ENCODE results near the gene TSPEAR.
A peak's percentile ranks its signal among the peaks of the same experiment; 100 is the strongest.

The TSPEAR gene

DNA sequence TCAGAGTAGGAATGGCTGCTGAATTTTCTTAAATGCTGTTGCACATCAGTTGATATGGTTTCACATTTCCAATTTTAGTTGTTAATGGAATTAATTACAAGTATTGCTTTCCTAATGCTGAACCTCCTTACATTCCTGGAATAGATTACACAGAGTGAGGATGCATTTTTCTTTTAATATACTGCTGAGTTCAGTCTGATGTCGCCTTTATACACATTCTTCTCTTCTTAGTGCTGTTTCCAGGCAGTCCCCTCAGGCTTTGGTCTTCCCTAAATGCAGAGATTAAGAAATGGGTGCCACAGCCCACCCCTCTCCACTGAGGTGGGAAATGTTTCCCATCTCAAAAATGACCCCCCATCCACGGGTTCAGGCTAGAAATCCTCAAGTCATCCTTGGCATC, 6.7 kb upstream of the TSPEAR start:
- TF ChIP-seq HDGF (IDR thresholded peaks at IDR 0.05; ENCODE audit: borderline replicate concordance) (no peak), FOXM1 (IDR thresholded peaks at IDR 0.05; ENCODE audit: borderline replicate concordance) (no peak), TARDBP (IDR thresholded peaks at IDR 0.05) (no peak), ZNF384 (IDR thresholded peaks at IDR 0.05) (no peak), NFRKB (IDR thresholded peaks at IDR 0.05) (no peak), ELF4 (IDR thresholded peaks at IDR 0.05) (no peak), ARNT (IDR thresholded peaks at IDR 0.05) (no peak), SUZ12 (IDR thresholded peaks at IDR 0.05) (no peak), FOXK2 (IDR thresholded peaks at IDR 0.05) (no peak), L3MBTL2 (conservative IDR thresholded peaks at IDR 0.05) (no peak), SP1 (IDR thresholded peaks at IDR 0.05) (no peak)
- ChIA-PET CTCF (no interaction called here), POLR2A (no interaction called here)
- DNase-seq (ENCODE audit: extremely low spot score), result no peak

DNA sequence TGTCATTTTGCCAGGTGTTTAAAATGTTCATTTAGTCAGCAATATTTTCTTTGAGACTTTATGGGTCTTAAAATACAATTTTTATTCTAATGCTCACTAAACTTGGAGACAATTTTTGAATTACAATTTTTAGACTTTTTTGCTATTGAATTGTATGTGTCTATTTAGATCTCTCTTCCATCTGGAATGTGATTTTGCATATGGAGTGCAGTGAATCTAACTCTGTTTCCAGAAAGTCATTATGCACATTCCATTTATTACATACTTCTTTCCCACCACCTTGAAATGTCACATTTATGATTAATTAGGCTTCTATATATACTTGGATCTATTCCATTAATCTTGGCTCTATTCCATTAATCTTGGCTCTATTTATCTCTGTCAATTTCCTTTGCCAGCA, 5.6 kb upstream of the TSPEAR start:
- TF ChIP-seq CTBP1 (IDR thresholded peaks at IDR 0.05; ENCODE audit: borderline replicate concordance) (no peak), L3MBTL2 (conservative IDR thresholded peaks at IDR 0.05) (no peak), NFRKB (IDR thresholded peaks at IDR 0.05) (no peak), SUZ12 (IDR thresholded peaks at IDR 0.05) (no peak), FOXA1 (IDR thresholded peaks at IDR 0.05) (no peak), FOXM1 (IDR thresholded peaks at IDR 0.05; ENCODE audit: borderline replicate concordance) (no peak), ZNF384 (IDR thresholded peaks at IDR 0.05) (no peak), SP1 (IDR thresholded peaks at IDR 0.05) (no peak), ARNT (IDR thresholded peaks at IDR 0.05) (no peak), PKNOX1 (IDR thresholded peaks at IDR 0.05) (no peak), FOXK2 (IDR thresholded peaks at IDR 0.05) (no peak), ELF4 (IDR thresholded peaks at IDR 0.05) (no peak), HDGF (IDR thresholded peaks at IDR 0.05; ENCODE audit: borderline replicate concordance) (no peak), TARDBP (IDR thresholded peaks at IDR 0.05) (no peak)
- ChIA-PET POLR2A (no interaction called here), CTCF (no interaction called here)
- DNase-seq (ENCODE audit: extremely low spot score), result no peak

DNA sequence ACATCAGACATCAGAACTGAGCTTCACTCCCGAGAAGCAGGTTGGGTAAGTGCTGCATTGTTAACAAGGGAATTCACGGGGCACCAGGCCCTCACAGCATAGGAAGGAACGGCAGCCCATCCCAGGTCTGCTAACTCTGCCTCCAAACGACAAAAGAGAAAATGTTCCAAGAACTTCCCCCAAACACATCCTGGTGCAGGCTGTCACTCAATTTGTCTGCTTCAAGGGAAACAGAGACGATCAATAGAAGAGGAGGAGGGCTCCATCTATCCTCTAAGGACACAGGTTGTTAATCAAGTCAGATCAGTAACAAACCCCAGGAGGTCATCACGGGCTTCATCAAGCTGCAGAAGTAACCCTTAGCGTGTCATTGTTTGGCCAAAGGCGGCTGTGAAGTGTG, 3.5 kb upstream of the TSPEAR start:
- CTCF ChIA-PET, result interaction anchor here (0.6 kb wide), 1 partner anchor 533 kb away, joined by 3 read pairs; no protein-coding TSS in a partner anchor
- DNase-seq (ENCODE audit: extremely low spot score), result no peak
- POLR2A ChIA-PET, result no interaction called here
- TF ChIP-seq TARDBP (IDR thresholded peaks at IDR 0.05) (no peak), CTBP1 (IDR thresholded peaks at IDR 0.05; ENCODE audit: borderline replicate concordance) (no peak), SP1 (IDR thresholded peaks at IDR 0.05) (no peak), ARNT (IDR thresholded peaks at IDR 0.05) (no peak), PKNOX1 (IDR thresholded peaks at IDR 0.05) (peak; percentile 58), LEF1 (IDR thresholded peaks at IDR 0.05; ENCODE audit: borderline replicate concordance) (no peak)

DNA sequence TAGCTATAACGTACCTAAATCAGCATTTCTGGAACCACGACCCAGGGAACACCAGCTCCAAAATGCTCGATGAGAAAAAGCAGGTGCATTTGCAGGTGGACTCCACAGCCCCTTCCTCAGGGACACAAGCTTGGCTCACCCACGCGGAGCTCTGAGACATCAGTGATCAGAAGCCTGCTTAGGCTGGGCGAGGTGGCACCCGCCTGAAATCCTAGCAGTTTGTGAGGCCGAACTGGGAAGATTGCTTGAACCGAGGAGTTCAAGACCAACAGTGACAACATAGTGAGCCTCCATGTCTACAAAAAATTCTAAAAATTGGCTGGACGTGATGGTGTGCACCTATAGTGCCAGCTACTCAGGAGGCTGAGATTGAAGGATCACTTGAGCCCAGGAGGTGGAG, 2.5 kb upstream of the TSPEAR start:
- DNase-seq (ENCODE audit: extremely low spot score), result no peak
- POLR2A ChIA-PET, result no interaction called here
- TF ChIP-seq FOXM1 (IDR thresholded peaks at IDR 0.05; ENCODE audit: borderline replicate concordance) (no peak), ELF4 (IDR thresholded peaks at IDR 0.05) (no peak), FOXA1 (IDR thresholded peaks at IDR 0.05) (no peak), ARNT (IDR thresholded peaks at IDR 0.05) (no peak), LEF1 (IDR thresholded peaks at IDR 0.05; ENCODE audit: borderline replicate concordance) (no peak), SUZ12 (IDR thresholded peaks at IDR 0.05) (no peak), ZNF384 (IDR thresholded peaks at IDR 0.05) (no peak), L3MBTL2 (conservative IDR thresholded peaks at IDR 0.05) (no peak), SP1 (IDR thresholded peaks at IDR 0.05) (no peak), PKNOX1 (IDR thresholded peaks at IDR 0.05) (no peak), HDGF (IDR thresholded peaks at IDR 0.05; ENCODE audit: borderline replicate concordance) (no peak), CTBP1 (IDR thresholded peaks at IDR 0.05; ENCODE audit: borderline replicate concordance) (no peak), TARDBP (IDR thresholded peaks at IDR 0.05) (no peak), FOXK2 (IDR thresholded peaks at IDR 0.05) (no peak), BHLHE40 (IDR thresholded peaks at IDR 0.05; ENCODE audit: borderline replicate concordance) (no peak), NFRKB (IDR thresholded peaks at IDR 0.05) (no peak)
- CTCF ChIA-PET, result interaction anchor here (0.8 kb wide), 1 partner anchor 156 kb away, joined by 3 read pairs; no protein-coding TSS in a partner anchor

GRCh38 chr21:44713130-44713529, 1.8 kb upstream of the TSPEAR start:
- CTCF ChIA-PET, result interaction anchor here (0.8 kb wide), 1 partner anchor 156 kb away, joined by 3 read pairs; no protein-coding TSS in a partner anchor
- no peak for DNase-seq (ENCODE audit: extremely low spot score)
- no peak for TF ChIP-seq HDGF (IDR thresholded peaks at IDR 0.05; ENCODE audit: borderline replicate concordance)
- POLR2A ChIA-PET, result no interaction called here

- no peak for DNase-seq (ENCODE audit: extremely low spot score)
- ChIA-PET POLR2A (no interaction called here), CTCF (interaction anchor here (0.7 kb wide), 1 partner anchor 30 kb away, joined by 3 read pairs; no protein-coding TSS in a partner anchor)
- TF ChIP-seq ZNF384 (IDR thresholded peaks at IDR 0.05) (no peak), PKNOX1 (IDR thresholded peaks at IDR 0.05) (no peak), FOXM1 (IDR thresholded peaks at IDR 0.05; ENCODE audit: borderline replicate concordance) (no peak), FOXA1 (IDR thresholded peaks at IDR 0.05) (no peak), LEF1 (IDR thresholded peaks at IDR 0.05; ENCODE audit: borderline replicate concordance) (no peak)
These were observed 1.0 kb upstream of the TSPEAR start for GRCh38 chr21:44712203-44713028.

Data from HEK293T (cell line).